COLO829 (cell line): ENCODE measurements around the gene GLIS2.
A peak's percentile ranks its signal among the peaks of the same experiment; 100 is the strongest.

Experiments used
- DNase-seq: peaks from one replicate; pipeline ENCODE4 v3.0.0; 2012; ENCODE audit warnings: low spot score

Gene GLIS2

DNA sequence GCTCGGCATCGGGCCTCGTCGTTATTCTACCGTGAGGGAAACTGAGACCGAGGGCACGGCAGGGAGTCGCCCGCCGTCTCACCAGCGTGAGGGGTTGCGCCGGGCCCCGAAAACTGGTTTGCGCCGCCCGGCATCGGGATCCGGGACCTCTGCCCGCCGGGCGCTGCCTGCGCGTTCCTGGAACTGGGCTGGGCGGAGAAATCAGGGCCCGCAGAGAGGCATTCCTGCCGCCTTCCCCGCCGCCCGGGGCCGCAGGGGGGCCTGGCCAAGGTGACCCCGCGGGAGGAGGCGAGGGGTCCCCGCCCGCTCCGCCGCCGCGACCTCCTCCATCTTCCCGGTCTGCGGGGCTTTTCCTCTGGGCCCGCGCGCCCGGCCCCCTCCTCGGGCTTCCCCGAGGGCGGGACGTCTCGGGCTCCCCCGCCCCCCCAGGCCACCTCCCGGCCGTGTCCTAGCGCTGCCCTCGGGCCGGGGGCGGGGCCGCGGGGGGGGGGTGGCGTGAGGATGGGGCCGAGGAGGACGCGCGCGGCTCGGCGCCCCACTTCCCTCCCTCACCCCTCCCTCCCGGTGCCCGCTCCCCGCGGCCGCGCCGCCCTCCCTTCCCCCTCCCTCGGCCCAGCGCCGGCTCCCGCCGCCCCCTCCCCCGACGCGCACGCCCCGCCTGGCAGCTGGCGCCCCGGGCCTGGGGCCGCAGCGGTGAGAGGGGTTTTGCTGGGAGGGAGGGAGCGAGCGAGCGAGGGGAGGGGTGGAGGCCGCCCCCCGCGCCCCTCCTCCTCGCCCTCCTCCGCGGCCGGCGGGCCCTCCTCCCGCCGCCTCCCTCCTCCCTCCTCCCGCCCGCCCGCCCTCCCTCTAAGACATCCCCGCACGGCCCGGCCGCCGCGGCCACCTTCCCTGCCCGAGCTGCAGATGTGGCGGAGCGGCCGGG lies at the start of gene GLIS2:
TSS of gene GLIS2 (plus strand) at position 882 of the 922 bp plus-strand sequence. CDS start 16,214 bp downstream, outside the sequence.
- no peak for DNase-seq

DNA sequence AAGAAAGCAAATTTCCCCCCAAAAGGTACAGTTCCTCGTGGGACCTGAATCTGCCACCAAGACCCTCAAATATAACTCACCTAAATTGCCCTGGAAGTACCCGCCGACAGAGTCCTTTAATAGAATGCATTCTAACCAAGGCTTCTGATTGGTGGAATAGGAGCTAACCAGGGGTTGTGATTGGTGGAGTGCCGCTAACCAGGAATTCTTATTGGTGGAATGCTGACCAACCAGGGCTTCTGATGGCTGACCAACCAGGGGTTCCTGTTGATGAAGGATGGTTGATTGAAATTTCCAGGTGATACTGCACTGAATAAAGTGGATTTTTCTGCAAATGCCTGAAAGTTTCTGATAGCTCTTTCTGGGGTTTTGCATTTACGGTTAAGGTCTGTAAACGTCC lies 49.5 kb upstream of the GLIS2 start:
- no peak for DNase-seq

DNA sequence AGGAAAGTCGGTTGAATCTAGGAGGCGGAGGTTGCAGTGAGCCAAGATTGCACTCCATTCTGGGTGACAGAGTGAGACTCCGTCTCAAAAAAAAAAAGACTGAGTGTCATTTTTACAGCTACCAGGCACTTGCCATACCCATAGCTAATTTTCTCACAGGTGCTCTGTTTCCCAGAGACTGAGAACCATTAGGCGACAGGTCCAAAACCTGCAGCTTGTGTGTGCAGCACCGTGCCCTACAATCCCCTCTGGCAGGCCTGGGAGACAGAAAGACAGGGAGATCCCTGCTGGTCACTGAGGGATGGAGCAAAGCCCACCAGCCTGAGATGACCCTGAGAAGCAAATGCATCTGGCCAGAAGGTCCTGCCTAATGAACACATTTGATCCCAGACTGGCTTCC lies 45.8 kb upstream of the GLIS2 start:
- DNase-seq: no peak

DNA sequence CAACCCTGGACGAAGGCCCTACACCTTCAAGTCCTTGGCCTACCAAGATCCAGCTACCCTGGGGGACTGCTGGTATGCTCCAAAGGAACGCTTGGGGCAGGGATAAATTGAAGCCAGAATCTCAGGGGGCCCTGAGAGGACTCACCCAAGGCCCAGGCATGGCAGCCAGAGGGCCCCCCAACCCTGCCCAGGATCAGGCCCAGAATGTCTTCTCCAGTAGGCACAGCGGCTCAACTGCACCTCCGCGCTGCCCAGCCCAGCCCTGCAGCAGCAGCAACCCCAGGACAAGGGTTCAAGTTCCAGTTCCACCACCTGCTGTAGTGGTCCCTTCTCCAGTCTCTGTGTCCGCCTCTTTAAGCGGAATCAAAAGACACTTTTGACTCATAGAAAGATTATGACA lies 45.3 kb upstream of the GLIS2 start:
- no peak for DNase-seq

- peak; percentile 91 for DNase-seq
Measured at GRCh38 chr16:4271176-4272113, 44.4 kb upstream of the GLIS2 start.

DNA sequence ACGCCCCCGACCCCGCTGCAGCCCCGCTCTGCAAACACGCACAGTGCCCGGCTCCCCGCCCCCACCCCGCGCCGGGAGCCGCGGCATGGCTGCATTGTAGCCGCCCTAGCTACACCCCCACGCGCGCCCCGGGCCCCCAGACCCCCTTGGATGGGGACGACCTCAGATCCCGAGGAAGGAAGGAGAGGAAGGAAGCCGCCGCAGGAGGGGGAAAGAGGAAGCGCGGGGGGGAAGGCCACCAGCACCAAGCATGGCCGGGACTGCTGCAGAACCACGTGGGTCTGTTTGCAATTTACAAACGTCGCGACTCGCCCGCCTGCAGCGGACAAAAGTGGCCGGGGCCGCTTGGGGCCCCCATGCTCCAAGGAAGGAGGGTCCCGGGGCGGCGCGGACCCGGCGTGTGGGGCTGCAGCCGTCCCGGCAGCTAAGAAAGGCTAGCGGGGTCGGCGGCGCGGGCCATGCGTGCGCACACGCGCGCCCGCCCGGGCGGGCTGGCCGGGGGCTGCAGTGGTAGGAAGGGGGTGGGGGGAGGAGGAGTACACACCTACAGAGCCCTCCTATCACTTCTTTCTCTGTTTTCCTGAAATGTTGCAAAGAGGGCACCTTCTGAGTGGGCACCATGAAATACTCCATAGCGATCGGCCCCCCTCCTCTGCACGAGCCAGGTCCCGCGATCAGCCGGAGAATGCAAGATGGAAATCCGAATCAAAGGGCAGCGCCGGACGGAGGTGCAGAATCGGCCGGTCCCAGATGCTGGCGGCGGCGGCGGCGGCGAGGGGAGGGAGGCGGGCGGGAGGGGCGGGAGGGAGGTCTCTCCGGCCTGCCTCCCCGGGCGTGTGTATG lies 43.5 kb upstream of the GLIS2 start:
- DNase-seq: no peak

GRCh38 chr16:4273858-4274311 lies 42.0 kb upstream of the GLIS2 start:
- no peak for DNase-seq

DNA sequence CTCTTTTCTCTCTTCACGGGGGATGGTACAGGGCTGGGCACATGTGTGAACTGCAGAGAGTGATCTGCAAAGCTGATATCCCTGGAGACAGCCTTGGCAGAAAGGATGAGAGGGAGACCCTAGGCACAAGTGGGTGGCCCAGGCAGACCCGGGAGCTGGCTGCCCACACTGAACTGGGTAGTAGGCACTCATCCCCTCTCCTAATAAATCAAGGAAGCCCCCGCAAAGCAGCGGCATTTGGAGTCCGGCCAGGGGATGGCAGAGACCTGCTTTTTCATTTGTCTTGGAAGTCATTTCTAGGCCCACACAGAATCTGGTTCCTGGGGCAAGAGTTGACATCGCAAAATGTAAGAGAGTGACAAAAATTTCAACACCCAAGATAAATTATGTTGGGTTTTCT lies 40.0 kb upstream of the GLIS2 start:
- no peak for DNase-seq

DNA sequence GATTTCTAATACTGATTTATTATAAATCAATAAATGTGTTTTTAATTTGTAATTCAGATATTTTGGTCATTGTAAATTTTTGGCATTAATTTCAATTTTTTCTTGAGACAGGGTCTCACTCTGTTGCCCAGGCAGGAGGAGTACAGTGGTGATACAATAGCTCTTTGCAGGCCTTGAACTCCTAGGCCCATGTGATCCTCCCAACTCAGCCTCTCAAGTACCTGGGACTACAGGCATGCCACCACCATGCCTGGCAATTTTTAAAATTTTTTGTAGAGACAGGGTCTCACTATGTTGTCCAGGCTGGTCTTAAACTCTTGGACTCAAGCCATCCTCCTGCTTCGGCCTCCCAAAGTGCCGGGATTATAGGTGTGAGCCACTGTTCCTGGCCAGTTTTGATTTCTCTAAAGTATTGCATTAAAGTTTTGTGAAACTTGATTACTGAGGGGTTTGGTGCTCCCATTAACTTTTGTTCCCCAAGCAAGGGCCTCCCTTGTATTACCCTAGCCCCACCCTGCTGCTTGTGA lies 37.8 kb upstream of the GLIS2 start:
- no peak for DNase-seq

- no peak for DNase-seq
Measured at GRCh38 chr16:4280625-4281024, 35.2 kb upstream of the GLIS2 start.

DNA sequence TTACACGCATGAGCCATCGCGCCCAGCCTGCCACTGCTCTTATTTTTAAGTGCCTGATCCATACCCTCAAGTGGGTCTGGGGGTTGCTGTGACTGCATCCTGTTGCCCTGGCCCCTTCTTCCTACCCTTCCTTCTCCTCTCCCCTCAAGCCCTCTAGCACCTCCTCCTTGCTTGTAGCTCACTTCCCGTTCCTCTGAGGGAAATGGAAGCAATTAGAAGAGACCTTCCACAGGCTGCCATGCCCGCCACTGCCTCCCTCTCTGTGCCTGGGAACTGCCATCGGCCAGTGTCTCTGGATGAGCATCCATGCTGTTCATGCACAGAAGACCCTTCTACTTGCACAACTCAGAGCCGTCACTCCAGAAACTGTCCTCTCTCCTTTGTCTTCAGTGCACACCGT lies 32.4 kb upstream of the GLIS2 start:
- no peak for DNase-seq

GRCh38 chr16:4283939-4284338 lies 31.9 kb upstream of the GLIS2 start:
- no peak for DNase-seq

DNA sequence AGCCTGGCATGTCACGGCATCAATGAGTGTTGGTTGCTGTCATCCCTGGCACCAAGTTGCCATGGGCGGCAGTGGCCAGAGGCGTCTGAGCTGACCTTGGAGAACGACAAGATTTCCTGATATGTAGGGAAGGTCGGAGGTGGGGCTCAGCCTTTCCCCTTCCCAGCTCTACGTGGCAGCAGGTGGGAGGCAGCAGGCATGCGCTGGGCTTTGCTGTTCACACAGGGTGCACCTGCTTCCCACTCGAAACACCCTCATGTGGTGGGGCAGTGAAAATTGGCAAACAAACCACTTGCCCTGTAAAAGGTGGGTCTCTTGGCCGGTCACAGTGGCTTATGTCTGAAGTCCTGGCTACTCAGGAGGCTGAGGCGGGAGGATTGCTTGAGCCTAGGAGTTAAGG lies 30.7 kb upstream of the GLIS2 start:
- DNase-seq: no peak

GRCh38 chr16:4288148-4288921 lies 27.5 kb upstream of the GLIS2 start:
- peak; percentile 55 for DNase-seq

- DNase-seq: no peak
Measured at GRCh38 chr16:4290236-4290830, 25.5 kb upstream of the GLIS2 start.

GRCh38 chr16:4291699-4292098 lies 24.2 kb upstream of the GLIS2 start:
- DNase-seq: no peak

GRCh38 chr16:4293181-4293716 lies 22.6 kb upstream of the GLIS2 start:
- no peak for DNase-seq

GRCh38 chr16:4293822-4294457 lies 21.9 kb upstream of the GLIS2 start:
- no peak for DNase-seq

GRCh38 chr16:4295581-4295980 lies 20.3 kb upstream of the GLIS2 start:
- DNase-seq: no peak

GRCh38 chr16:4297480-4297879 lies 18.4 kb upstream of the GLIS2 start:
- DNase-seq: no peak
